H1 (cell line): ENCODE results near the gene HDAC9. TPM values are rescaled to one million over a fixed set of nuclear protein-coding genes. Genes with fewer than 3 reads are reported as not detected.

Source experiments
- ASH2L ChIP-seq: fragments of 200-600, 300-600 bp; sonication (generic); IDR thresholded peaks from one replicate; pipeline ENCODE4 v1.7.1; 2017; ENCODE audit warnings: low read length
- CHD2 ChIP-seq: IDR thresholded peaks from 2 replicates; pipeline ENCODE4 v1.6.1; 2012; ENCODE audit warnings: low read length, improper control_type of control experiment
- CTBP2 ChIP-seq: IDR thresholded peaks from 2 replicates; pipeline ENCODE4 v1.7.0; 2011; ENCODE audit warnings: borderline replicate concordance, mild to moderate bottlenecking, moderate library complexity, mixed read lengths, low read length; ENCODE audit not compliant: insufficient read depth, insufficient read length
- NRF1 ChIP-seq: IDR thresholded peaks from 2 replicates; pipeline ENCODE4 v1.6.1; 2011; ENCODE audit warnings: mild to moderate bottlenecking, low read depth, low read length, improper control_type of control experiment
- POU5F1 ChIP-seq: IDR thresholded peaks from 2 replicates; pipeline ENCODE4 v1.6.1; 2011; ENCODE audit warnings: low read depth, mild to moderate bottlenecking, low read length, moderate library complexity
- SP4 ChIP-seq: IDR thresholded peaks from 2 replicates; pipeline ENCODE4 v1.6.1; 2012; ENCODE audit warnings: low read length, inconsistent platforms
- SRF ChIP-seq: IDR thresholded peaks from 2 replicates; pipeline ENCODE4 v1.6.1; 2011; ENCODE audit warnings: mild to moderate bottlenecking, low read depth, low read length, moderate library complexity
- TEAD4 ChIP-seq: IDR thresholded peaks from 2 replicates; pipeline ENCODE4 v1.6.1; 2012; ENCODE audit warnings: low read depth, low read length, inconsistent platforms, mixed read lengths
- ZNF274 ChIP-seq: IDR thresholded peaks from 2 replicates; pipeline ENCODE4 v1.7.0; 2012; ENCODE audit warnings: low read length, borderline replicate concordance; ENCODE audit errors: extremely low read depth
- polyA plus RNA-seq, 7 experiments: library from polyadenylated mRNA; depleted of rRNA in 3 of 7; stranded (reverse) in 5 of 7; unstranded in 2 of 7; fragments of >200 nt in 5 of 7; fragments of 200-250 nt in 2 of 7; gene quantifications; 1 replicate in 5 of 7; 2 replicates in 1 of 7; 4 replicates in 1 of 7; pipeline versions ENCODE4 v1.2.1 to v1.2.3, GENCODE V29; 2011 to 2013; ENCODE audit warnings: missing spikeins in 2 of 7, mixed read lengths in 2 of 7
- total RNA-seq: library from RNA; stranded (reverse); fragmentation: NEBNext Ultra II Directional; extraction: Animal tissue kit (Norgen Biotek cat#: 25700); gene quantifications from 2 replicates; pipeline ENCODE4 v1.2.1, GENCODE V29; 2021
- TF ChIP-seq, protein P1 (sequence below): fragments of 300-600 bp; sonication (generic); IDR thresholded peaks from 2 replicates; pipeline ENCODE4 v1.7.1; 2012; ENCODE audit warnings: low read length, moderate library complexity, mild to moderate bottlenecking, inconsistent platforms; ENCODE audit not compliant: insufficient replicate concordance
- TF ChIP-seq, protein P2 (sequence below): IDR thresholded peaks from 2 replicates; pipeline ENCODE4 v1.6.1; 2012; ENCODE audit warnings: low read length, inconsistent platforms

Gene HDAC9
- total and polyA plus RNA-seq, 2 of the 8 experiments (the other 6 are each of a cell fraction or from before 2014, with no cell fraction given) = 9.5 to 13.1 TPM

DNA sequence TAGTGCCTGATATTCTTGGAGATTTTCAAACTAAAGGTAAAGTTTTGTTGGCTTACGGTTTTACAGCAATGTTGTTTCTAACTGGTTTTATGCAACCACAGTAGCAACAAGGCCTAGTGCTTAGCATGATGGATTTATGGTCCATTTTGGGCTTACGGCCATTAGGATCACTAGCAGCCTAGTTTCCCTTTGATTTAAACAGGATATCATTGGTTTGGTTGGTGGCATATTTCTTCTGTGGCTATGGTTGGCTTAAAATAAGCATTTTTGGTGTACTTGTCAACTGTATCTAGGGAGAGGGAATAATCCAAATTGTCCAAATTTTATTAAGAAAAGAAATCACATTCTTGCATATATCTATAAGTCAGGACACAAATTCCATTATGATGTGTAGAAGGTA lies 194.0 kb downstream of the HDAC9 start (continued):
- TF ChIP-seq, protein P1, sequence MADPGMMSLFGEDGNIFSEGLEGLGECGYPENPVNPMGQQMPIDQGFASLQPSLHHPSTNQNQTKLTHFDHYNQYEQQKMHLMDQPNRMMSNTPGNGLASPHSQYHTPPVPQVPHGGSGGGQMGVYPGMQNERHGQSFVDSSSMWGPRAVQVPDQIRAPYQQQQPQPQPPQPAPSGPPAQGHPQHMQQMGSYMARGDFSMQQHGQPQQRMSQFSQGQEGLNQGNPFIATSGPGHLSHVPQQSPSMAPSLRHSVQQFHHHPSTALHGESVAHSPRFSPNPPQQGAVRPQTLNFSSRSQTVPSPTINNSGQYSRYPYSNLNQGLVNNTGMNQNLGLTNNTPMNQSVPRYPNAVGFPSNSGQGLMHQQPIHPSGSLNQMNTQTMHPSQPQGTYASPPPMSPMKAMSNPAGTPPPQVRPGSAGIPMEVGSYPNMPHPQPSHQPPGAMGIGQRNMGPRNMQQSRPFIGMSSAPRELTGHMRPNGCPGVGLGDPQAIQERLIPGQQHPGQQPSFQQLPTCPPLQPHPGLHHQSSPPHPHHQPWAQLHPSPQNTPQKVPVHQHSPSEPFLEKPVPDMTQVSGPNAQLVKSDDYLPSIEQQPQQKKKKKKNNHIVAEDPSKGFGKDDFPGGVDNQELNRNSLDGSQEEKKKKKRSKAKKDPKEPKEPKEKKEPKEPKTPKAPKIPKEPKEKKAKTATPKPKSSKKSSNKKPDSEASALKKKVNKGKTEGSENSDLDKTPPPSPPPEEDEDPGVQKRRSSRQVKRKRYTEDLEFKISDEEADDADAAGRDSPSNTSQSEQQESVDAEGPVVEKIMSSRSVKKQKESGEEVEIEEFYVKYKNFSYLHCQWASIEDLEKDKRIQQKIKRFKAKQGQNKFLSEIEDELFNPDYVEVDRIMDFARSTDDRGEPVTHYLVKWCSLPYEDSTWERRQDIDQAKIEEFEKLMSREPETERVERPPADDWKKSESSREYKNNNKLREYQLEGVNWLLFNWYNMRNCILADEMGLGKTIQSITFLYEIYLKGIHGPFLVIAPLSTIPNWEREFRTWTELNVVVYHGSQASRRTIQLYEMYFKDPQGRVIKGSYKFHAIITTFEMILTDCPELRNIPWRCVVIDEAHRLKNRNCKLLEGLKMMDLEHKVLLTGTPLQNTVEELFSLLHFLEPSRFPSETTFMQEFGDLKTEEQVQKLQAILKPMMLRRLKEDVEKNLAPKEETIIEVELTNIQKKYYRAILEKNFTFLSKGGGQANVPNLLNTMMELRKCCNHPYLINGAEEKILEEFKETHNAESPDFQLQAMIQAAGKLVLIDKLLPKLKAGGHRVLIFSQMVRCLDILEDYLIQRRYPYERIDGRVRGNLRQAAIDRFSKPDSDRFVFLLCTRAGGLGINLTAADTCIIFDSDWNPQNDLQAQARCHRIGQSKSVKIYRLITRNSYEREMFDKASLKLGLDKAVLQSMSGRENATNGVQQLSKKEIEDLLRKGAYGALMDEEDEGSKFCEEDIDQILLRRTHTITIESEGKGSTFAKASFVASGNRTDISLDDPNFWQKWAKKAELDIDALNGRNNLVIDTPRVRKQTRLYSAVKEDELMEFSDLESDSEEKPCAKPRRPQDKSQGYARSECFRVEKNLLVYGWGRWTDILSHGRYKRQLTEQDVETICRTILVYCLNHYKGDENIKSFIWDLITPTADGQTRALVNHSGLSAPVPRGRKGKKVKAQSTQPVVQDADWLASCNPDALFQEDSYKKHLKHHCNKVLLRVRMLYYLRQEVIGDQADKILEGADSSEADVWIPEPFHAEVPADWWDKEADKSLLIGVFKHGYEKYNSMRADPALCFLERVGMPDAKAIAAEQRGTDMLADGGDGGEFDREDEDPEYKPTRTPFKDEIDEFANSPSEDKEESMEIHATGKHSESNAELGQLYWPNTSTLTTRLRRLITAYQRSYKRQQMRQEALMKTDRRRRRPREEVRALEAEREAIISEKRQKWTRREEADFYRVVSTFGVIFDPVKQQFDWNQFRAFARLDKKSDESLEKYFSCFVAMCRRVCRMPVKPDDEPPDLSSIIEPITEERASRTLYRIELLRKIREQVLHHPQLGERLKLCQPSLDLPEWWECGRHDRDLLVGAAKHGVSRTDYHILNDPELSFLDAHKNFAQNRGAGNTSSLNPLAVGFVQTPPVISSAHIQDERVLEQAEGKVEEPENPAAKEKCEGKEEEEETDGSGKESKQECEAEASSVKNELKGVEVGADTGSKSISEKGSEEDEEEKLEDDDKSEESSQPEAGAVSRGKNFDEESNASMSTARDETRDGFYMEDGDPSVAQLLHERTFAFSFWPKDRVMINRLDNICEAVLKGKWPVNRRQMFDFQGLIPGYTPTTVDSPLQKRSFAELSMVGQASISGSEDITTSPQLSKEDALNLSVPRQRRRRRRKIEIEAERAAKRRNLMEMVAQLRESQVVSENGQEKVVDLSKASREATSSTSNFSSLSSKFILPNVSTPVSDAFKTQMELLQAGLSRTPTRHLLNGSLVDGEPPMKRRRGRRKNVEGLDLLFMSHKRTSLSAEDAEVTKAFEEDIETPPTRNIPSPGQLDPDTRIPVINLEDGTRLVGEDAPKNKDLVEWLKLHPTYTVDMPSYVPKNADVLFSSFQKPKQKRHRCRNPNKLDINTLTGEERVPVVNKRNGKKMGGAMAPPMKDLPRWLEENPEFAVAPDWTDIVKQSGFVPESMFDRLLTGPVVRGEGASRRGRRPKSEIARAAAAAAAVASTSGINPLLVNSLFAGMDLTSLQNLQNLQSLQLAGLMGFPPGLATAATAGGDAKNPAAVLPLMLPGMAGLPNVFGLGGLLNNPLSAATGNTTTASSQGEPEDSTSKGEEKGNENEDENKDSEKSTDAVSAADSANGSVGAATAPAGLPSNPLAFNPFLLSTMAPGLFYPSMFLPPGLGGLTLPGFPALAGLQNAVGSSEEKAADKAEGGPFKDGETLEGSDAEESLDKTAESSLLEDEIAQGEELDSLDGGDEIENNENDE = no peak
- TF ChIP-seq POU5F1 = no peak
- TF ChIP-seq CHD2 = no peak
- TF ChIP-seq SRF = no peak
- no peak for TF ChIP-seq ASH2L
- no peak for TF ChIP-seq ZNF274
- no peak for TF ChIP-seq NRF1
- TF ChIP-seq CTBP2 = no peak
- TF ChIP-seq SP4 = no peak
- TF ChIP-seq, protein P2, sequence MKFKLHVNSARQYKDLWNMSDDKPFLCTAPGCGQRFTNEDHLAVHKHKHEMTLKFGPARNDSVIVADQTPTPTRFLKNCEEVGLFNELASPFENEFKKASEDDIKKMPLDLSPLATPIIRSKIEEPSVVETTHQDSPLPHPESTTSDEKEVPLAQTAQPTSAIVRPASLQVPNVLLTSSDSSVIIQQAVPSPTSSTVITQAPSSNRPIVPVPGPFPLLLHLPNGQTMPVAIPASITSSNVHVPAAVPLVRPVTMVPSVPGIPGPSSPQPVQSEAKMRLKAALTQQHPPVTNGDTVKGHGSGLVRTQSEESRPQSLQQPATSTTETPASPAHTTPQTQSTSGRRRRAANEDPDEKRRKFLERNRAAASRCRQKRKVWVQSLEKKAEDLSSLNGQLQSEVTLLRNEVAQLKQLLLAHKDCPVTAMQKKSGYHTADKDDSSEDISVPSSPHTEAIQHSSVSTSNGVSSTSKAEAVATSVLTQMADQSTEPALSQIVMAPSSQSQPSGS = no peak
- TF ChIP-seq TEAD4 = no peak
